Esophagus muscularis mucosa (tissue), 3 donors: ENCODE measurements around the gene PCDHA10.
"Not testable (repeated sequence)": the region's sequence is repeated elsewhere in the genome, so short reads cannot be mapped to it uniquely, and the experiment has no call there.

ENCODE experiments used
- CTCF ChIP-seq, 3 experiments: fragments of 200-600 bp in 2 of 3; fragments of 450-650 bp in 1 of 3; sonication (generic) in 2 of 3; IDR thresholded peaks; one replicate each; pipeline ENCODE4 v1.5.1; 2017 to 2019; ENCODE audit warnings: antibody characterized with exemption in 3 of 3, mild to moderate bottlenecking in 2 of 3, moderate library complexity in 1 of 3
- POLR2A ChIP-seq: fragments of 450-650 bp; IDR thresholded peaks from one replicate; pipeline ENCODE4 v1.6.1; 2017; ENCODE audit warnings: antibody characterized with exemption, moderate library complexity, mild to moderate bottlenecking, low read depth
- POLR2AphosphoS5 ChIP-seq, 2 donors: sonication (generic); formaldehyde crosslinking; IDR thresholded peaks; one replicate each; pipeline ENCODE4 v1.6.1; 2017; ENCODE audit warnings: antibody characterized with exemption in 2 of 2

- TF ChIP-seq CTCF (IDR thresholded peaks at IDR 0.05); POLR2AphosphoS5 (IDR thresholded peaks at IDR 0.05); POLR2A: not testable (repeated sequence)
These were observed 21.2 kb upstream of the PCDHA10 start for GRCh38 chr5:140834439-140835008.
